OCI-LY3 (cell line): ENCODE measurements around the gene IL1RL1.
A peak's percentile ranks its signal among the peaks of the same experiment; 100 is the strongest.

Experiments used
- H2AFZ ChIP-seq: fragments of 200-600, 300-600 bp; shearing (Covaris generic); 2 replicates; pipeline ENCODE4 v1.6.0; 2014; ENCODE audit warnings: antibody characterized with exemption, low read depth, low read length
- H3K27ac ChIP-seq: fragments of 200-600, 300-600 bp; sonication (generic); 2 replicates; pipeline ENCODE4 v1.5.1; 2014; ENCODE audit warnings: mild to moderate bottlenecking, low read length, moderate library complexity, mixed read lengths
- H3K27me3 ChIP-seq: fragments of 200-600, 300-600 bp; sonication (generic); 2 replicates; pipeline ENCODE4 v1.6.1; 2014; ENCODE audit warnings: low read depth, low read length, mixed read lengths
- H3K36me3 ChIP-seq: fragments of 200-600, 300-600 bp; sonication (generic); replicated peaks from 2 replicates; pipeline ENCODE3; 2014; ENCODE audit warnings: low read depth, low read length, mixed read lengths
- H3K4me1 ChIP-seq: fragments of 300-600, 200-600 bp; sonication (generic); 2 replicates; pipeline ENCODE4 v1.6.1; 2014; ENCODE audit warnings: low read length, mixed read lengths
- H3K4me2 ChIP-seq: fragments of 200-600, 300-600 bp; sonication (generic); 2 replicates; pipeline ENCODE4 v1.6.1; 2014; ENCODE audit warnings: low read length, mixed read lengths
- H3K4me3 ChIP-seq: fragments of 300-600, 200-600 bp; sonication (generic); 2 replicates; pipeline ENCODE4 v1.5.1; 2014; ENCODE audit warnings: antibody characterized with exemption, mild to moderate bottlenecking, low read length, moderate library complexity
- H3K79me2 ChIP-seq: fragments of 300-600, 200-600 bp; shearing (Covaris generic); 2 replicates; pipeline ENCODE4 v1.6.1; 2014; ENCODE audit warnings: mild to moderate bottlenecking, low read length, mixed read lengths
- H3K9ac ChIP-seq: fragments of 300-600, 200-600 bp; shearing (Covaris generic); 2 replicates; pipeline ENCODE4 v1.6.0; 2014; ENCODE audit warnings: mild to moderate bottlenecking, low read length, moderate library complexity
- H3K9me3 ChIP-seq: fragments of 200-600, 300-600 bp; shearing (Covaris generic); 2 replicates; pipeline ENCODE4 v1.6.1; 2014; ENCODE audit warnings: low read length, mixed read lengths; ENCODE audit not compliant: insufficient read depth
- H4K20me1 ChIP-seq: fragments of 200-600, 300-600 bp; sonication (generic); 2 replicates; pipeline ENCODE4 v1.6.1; 2016; ENCODE audit warnings: low read length, mixed read lengths; ENCODE audit not compliant: insufficient read depth
- EZH2phosphoT487 ChIP-seq: fragments of 200-600 bp; shearing (Covaris generic); IDR thresholded peaks from 2 replicates; pipeline ENCODE4 v1.6.1; 2018; ENCODE audit warnings: antibody characterized with exemption, mixed run types, low read depth
- TF ChIP-seq, protein P1 (sequence below): fragments of 200-600, 300-600 bp; sonication (generic); IDR thresholded peaks from 2 replicates; pipeline ENCODE4 v1.5.1; 2014; ENCODE audit warnings: antibody characterized with exemption, low read length, low read depth

IL1RL1 gene

DNA sequence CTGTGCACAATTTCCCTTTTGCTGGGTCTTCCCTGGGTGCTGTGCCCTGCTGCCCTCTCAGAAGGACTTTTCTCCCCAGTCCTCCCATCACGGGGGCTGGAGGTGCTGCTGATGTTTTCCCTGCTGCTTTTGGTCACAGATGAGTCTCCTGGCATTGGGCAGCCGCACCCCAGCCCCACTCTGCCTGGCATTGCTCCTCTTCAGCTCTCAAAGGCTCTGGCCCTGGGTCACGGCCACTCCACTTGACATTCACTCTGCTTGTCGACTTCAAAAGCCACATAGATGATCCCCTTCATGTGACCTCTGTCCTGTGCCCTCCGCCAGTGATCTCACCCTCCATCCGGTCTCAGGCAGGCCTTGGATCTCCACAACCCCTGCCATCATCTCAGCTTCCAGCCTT lies 43.6 kb upstream of the IL1RL1 start:
- no peak overlapping the region for H2AFZ ChIP-seq
- H3K4me1 ChIP-seq, result peaks cover 9% of the 10 kb centered on the region; the same call in 1 of the 2 replicates
- no peaks in the 10 kb centered on the region for H4K20me1 ChIP-seq
- H3K79me2 ChIP-seq, result no peaks in the 10 kb centered on the region
- H3K9me3 ChIP-seq, result no peaks in the 10 kb centered on the region
- H3K27ac ChIP-seq, result no peak overlapping the region
- no peak overlapping the region for H3K4me2 ChIP-seq
- H3K9ac ChIP-seq, result no peak overlapping the region
- no peak overlapping the region for H3K4me3 ChIP-seq
- H3K27me3 ChIP-seq, result peaks cover 11% of the 10 kb centered on the region
- TF ChIP-seq EZH2phosphoT487, result no peak
- TF ChIP-seq, protein P1, sequence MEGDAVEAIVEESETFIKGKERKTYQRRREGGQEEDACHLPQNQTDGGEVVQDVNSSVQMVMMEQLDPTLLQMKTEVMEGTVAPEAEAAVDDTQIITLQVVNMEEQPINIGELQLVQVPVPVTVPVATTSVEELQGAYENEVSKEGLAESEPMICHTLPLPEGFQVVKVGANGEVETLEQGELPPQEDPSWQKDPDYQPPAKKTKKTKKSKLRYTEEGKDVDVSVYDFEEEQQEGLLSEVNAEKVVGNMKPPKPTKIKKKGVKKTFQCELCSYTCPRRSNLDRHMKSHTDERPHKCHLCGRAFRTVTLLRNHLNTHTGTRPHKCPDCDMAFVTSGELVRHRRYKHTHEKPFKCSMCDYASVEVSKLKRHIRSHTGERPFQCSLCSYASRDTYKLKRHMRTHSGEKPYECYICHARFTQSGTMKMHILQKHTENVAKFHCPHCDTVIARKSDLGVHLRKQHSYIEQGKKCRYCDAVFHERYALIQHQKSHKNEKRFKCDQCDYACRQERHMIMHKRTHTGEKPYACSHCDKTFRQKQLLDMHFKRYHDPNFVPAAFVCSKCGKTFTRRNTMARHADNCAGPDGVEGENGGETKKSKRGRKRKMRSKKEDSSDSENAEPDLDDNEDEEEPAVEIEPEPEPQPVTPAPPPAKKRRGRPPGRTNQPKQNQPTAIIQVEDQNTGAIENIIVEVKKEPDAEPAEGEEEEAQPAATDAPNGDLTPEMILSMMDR, result no peak
- no peaks in the 10 kb centered on the region for H3K36me3 ChIP-seq

DNA sequence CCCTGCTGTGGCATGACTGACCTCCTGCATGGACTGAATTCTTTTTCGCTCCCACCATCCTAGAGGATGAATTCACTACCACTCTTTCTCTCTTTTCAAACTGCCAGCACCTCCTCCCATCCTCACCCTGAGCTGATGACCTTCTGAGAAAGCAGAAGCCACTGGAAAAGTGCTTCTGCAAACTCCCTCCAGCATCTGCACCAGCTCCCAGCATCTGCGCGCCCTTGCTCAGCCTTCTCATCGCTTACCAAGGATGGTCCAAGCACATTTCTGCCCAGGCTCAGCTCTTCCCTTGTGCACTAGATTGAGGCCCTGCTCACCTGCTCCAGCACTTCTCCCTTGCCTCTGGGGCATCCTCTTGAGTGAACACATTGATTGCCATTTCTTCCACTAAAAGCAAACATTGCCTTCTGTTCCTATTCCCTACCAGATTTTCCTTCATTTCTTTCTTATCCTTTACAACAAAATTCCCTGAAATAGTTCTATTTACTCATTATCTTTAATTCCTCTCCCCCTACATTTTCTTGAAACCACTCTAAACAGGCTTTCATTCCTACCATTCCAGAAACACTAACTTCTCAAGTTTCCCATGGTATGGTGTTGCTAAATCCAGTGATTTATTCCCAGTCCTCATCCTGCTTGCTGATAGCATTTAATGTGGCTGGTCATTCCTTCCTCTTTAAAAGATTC lies 42.7 kb upstream of the IL1RL1 start:
- H3K27me3 ChIP-seq, result peaks cover 15% of the 10 kb centered on the region
- no peak overlapping the region for H2AFZ ChIP-seq

DNA sequence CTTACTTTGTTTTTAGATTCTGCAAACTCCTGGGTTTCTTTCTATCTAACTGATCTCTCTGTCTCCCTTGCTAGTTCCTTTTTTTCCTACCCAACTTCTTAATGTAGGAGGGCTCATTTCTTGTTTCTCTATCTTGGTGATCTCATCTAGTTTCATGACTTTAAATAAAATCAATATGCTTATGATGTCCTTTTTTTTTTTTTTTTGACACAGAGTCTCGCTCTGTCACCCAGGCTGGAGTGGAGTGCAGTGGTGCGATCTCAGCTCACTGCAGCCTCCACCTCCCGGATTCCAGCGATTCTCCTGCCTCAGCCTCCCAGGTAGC lies 42.2 kb upstream of the IL1RL1 start:
- no peaks in the 10 kb centered on the region for H4K20me1 ChIP-seq
- no peak overlapping the region for H3K9ac ChIP-seq
- no peak for TF ChIP-seq EZH2phosphoT487
- TF ChIP-seq, protein P1, result no peak
- no peaks in the 10 kb centered on the region for H3K79me2 ChIP-seq
- H3K4me1 ChIP-seq, result peaks cover 9% of the 10 kb centered on the region; the same call in 1 of the 2 replicates
- H3K27me3 ChIP-seq, result peaks cover 15% of the 10 kb centered on the region
- no peak overlapping the region for H3K4me2 ChIP-seq
- no peak overlapping the region for H3K4me3 ChIP-seq
- H2AFZ ChIP-seq, result no peak overlapping the region
- no peaks in the 10 kb centered on the region for H3K9me3 ChIP-seq
- H3K27ac ChIP-seq, result no peak overlapping the region
- H3K36me3 ChIP-seq, result no peaks in the 10 kb centered on the region

More for the DNA sequence above, 42.7 kb upstream of the IL1RL1 start:
- TF ChIP-seq, protein P1, result no peak
- no peak for TF ChIP-seq EZH2phosphoT487
- Histone ChIP-seq H4K20me1 (no peaks in the 10 kb centered on the region), H3K9ac (no peak overlapping the region), H3K36me3 (no peaks in the 10 kb centered on the region), H3K4me1 (peaks cover 9% of the 10 kb centered on the region; the same call in 1 of the 2 replicates), H3K79me2 (no peaks in the 10 kb centered on the region), H3K4me3 (no peak overlapping the region), H3K4me2 (no peak overlapping the region), H3K9me3 (no peaks in the 10 kb centered on the region), H3K27ac (no peak overlapping the region)

DNA sequence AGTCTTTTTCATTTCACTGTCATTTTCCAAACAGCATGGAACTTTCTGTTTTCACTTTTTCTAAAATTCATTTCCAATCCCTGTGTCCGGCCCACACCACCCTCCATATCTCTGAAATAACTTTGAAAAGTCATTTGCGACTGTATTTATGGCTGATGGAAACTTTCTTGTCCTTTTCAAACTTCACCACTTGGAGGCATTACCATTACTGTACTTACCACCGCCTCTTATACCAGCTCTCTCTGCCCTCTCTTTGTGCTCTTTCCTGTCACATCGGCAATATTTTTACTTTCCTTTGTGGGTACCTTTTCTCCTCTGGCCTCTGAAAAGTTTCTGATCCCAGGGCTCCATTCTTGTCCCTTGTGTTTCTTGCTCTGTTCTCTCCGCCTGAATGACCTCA lies 39.5 kb upstream of the IL1RL1 start:
- Histone ChIP-seq H3K9me3 (no peaks in the 10 kb centered on the region), H3K27me3 (peaks cover 15% of the 10 kb centered on the region), H3K27ac (no peak overlapping the region), H4K20me1 (no peaks in the 10 kb centered on the region), H2AFZ (peak overlapping the region; percentile 72), H3K9ac (no peak overlapping the region), H3K36me3 (no peaks in the 10 kb centered on the region), H3K79me2 (no peaks in the 10 kb centered on the region), H3K4me1 (peaks cover 9% of the 10 kb centered on the region; the same call in 1 of the 2 replicates), H3K4me2 (peak overlapping the region; percentile 66), H3K4me3 (peak overlapping the region; percentile 52)
- TF ChIP-seq, protein P1, result peak; percentile 48
- TF ChIP-seq EZH2phosphoT487, result no peak
